ENCODE measurements around the gene GLYR1. TPM values are rescaled to one million over a fixed set of nuclear protein-coding genes. Genes with fewer than 3 reads are reported as not detected.

The GLYR1 gene
- total RNA-seq, 1 experiment from 2014 or later, result 117 TPM

DNA sequence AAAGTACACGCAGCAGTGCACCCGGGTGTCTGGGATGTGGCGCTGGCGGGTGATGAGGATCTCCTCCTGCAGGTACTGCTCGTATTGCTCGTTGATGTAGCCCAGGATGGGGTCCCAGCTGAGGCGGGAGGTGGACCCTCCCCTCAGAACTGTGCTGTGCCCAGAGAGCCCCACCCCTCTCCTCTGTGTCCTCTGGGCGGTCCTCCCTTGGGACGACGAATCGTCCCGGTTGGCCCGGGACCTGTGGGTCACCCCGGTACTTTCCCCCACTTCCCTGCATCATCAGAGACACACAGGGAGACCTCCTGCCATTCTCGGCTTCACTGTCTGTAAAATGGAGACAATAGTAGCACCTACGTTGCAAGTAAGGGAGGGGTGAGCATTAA is 63.1 kb downstream of the GLYR1 start:
- Mint-ChIP-seq H3K27me3 (ENCODE audit: insufficient read depth, unreplicated experiment) (no peaks in the 10 kb centered on the region), H3K9me3 (ENCODE audit: unreplicated experiment) (no peaks in the 10 kb centered on the region), H3K4me1 (ENCODE audit: low read depth, unreplicated experiment) (peaks cover 12% of the 10 kb centered on the region), H3K36me3 (ENCODE audit: insufficient read depth, unreplicated experiment) (no peaks in the 10 kb centered on the region), H3K4me3 (ENCODE audit: unreplicated experiment) (no peak overlapping the region), H3K27ac (ENCODE audit: unreplicated experiment) (no peak overlapping the region)
- no peaks in the 10 kb centered on the region for H3K36me3 ChIP-seq (ENCODE audit: control insufficient read depth, insufficient read depth, low read length)
- TF ChIP-seq, protein P1, sequence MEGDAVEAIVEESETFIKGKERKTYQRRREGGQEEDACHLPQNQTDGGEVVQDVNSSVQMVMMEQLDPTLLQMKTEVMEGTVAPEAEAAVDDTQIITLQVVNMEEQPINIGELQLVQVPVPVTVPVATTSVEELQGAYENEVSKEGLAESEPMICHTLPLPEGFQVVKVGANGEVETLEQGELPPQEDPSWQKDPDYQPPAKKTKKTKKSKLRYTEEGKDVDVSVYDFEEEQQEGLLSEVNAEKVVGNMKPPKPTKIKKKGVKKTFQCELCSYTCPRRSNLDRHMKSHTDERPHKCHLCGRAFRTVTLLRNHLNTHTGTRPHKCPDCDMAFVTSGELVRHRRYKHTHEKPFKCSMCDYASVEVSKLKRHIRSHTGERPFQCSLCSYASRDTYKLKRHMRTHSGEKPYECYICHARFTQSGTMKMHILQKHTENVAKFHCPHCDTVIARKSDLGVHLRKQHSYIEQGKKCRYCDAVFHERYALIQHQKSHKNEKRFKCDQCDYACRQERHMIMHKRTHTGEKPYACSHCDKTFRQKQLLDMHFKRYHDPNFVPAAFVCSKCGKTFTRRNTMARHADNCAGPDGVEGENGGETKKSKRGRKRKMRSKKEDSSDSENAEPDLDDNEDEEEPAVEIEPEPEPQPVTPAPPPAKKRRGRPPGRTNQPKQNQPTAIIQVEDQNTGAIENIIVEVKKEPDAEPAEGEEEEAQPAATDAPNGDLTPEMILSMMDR (IDR thresholded peaks at IDR 0.05; ENCODE audit: insufficient read depth in 1 of 2, low read depth in 1 of 2, low read length in 1 of 2, severe bottlenecking in 1 of 2, unreplicated experiment in 1 of 2), result no peak
- ChIA-PET CTCF (no interaction called here), POLR2A (no interaction called here)
- no peaks in the 10 kb centered on the region for H3K9me3 ChIP-seq
- H3K4me3 ChIP-seq (ENCODE audit: low read depth, low read length), result no peak overlapping the region
- DNase-seq, result no peak
- peaks cover 21% of the 10 kb centered on the region for H3K4me1 ChIP-seq
- no TSS peak for BruUV-seq (replicated peaks)
- intact Hi-C loops (cut with micrococcal nuclease; ENCODE audit: unreplicated experiment), result no loop called here
- H3K27me3 ChIP-seq (replicated peaks; ENCODE audit: control insufficient read depth, insufficient read depth, low read length), result no peaks in the 10 kb centered on the region

DNA sequence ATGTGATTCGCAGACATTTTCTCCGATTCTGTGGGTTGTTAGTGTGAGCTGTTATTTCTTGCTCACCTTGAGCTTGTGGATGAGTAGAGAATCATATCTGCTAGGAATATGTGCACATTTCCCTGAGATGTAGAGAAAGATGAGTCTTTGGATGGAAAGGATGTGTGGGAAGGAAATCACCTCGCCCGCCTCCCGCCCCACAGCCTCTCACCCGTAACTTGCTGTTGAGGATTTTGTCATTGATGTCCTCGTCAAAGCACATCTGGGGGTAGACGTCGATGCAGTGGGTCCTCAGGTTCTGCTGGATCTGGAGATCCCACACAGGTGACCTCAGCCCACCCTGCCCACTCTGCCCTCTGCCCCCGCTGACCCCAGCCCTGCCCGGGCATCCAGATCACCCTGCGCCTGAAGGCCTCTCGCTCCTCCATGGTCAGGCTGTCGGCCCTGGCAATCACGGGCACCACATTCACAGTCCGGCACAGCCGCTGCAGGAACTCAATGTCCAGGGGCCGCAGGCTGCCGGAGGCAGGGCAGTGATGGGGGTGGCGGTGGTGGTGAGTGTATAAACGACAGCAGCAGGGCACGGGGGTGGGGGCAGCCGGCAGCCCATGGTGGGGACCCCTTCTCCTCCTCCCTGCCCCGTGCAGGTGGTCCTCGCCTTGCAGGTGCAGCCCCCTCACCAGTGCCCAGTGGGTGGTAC is 63.7 kb downstream of the GLYR1 start:
- no peak for DNase-seq
- H3K9me3 ChIP-seq, result no peaks in the 10 kb centered on the region
- no peaks in the 10 kb centered on the region for H3K27me3 ChIP-seq (replicated peaks; ENCODE audit: control insufficient read depth, insufficient read depth, low read length)
- H3K36me3 Mint-ChIP-seq (ENCODE audit: insufficient read depth, unreplicated experiment), result no peaks in the 10 kb centered on the region
- TF ChIP-seq, protein P1 (IDR thresholded peaks at IDR 0.05; ENCODE audit: insufficient read depth in 1 of 2, low read depth in 1 of 2, low read length in 1 of 2, severe bottlenecking in 1 of 2, unreplicated experiment in 1 of 2), result no peak
- H3K36me3 ChIP-seq (ENCODE audit: control insufficient read depth, insufficient read depth, low read length), result no peaks in the 10 kb centered on the region
- no TSS peak for BruUV-seq (replicated peaks)
- peaks cover 15% of the 10 kb centered on the region for H3K4me1 ChIP-seq
- ChIA-PET POLR2A (no interaction called here), CTCF (no interaction called here)
- peaks cover 8% of the 10 kb centered on the region for H3K4me1 Mint-ChIP-seq (ENCODE audit: low read depth, unreplicated experiment)
- no peaks in the 10 kb centered on the region for H3K9me3 Mint-ChIP-seq (ENCODE audit: unreplicated experiment)
- H3K4me3 Mint-ChIP-seq (ENCODE audit: unreplicated experiment), result no peak overlapping the region
- H3K27ac Mint-ChIP-seq (ENCODE audit: unreplicated experiment), result no peak overlapping the region
- no peaks in the 10 kb centered on the region for H3K27me3 Mint-ChIP-seq (ENCODE audit: insufficient read depth, unreplicated experiment)
- intact Hi-C loops (cut with micrococcal nuclease; ENCODE audit: unreplicated experiment), result no loop called here
- H3K4me3 ChIP-seq (ENCODE audit: low read depth, low read length), result no peak overlapping the region

DNA sequence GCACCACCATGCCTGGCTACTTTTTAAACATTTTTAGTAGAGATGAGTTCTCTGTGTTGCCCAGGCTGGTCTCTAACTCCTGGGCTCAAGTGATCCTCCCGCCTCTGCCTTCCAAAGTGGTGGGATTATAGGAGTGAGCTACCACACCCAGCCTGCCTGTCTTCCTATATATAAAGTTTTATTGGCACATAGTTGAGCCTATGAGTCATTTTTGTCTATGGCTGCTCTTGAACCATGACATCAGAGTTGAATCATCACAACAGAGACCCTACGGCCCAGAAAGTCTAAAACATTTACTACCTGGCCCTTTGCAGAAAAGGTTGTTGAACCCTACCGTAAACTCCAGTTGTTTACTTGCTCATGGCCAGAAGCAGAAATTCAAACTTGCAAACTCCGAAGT is 66.9 kb downstream of the GLYR1 start:
- BruUV-seq (replicated peaks), result no TSS peak
- Histone ChIP-seq H3K27me3 (replicated peaks; ENCODE audit: control insufficient read depth, insufficient read depth, low read length) (no peaks in the 10 kb centered on the region), H3K36me3 (ENCODE audit: control insufficient read depth, insufficient read depth, low read length) (no peaks in the 10 kb centered on the region), H3K9me3 (no peaks in the 10 kb centered on the region), H3K4me1 (no peaks in the 10 kb centered on the region), H3K4me3 (ENCODE audit: low read depth, low read length) (no peak overlapping the region)
- H3K27me3 Mint-ChIP-seq (ENCODE audit: insufficient read depth, unreplicated experiment), result no peaks in the 10 kb centered on the region
- H3K27ac Mint-ChIP-seq (ENCODE audit: unreplicated experiment), result no peak overlapping the region
- TF ChIP-seq, protein P1 (IDR thresholded peaks at IDR 0.05; ENCODE audit: insufficient read depth in 1 of 2, low read depth in 1 of 2, low read length in 1 of 2, severe bottlenecking in 1 of 2, unreplicated experiment in 1 of 2), result no peak
- H3K9me3 Mint-ChIP-seq (ENCODE audit: unreplicated experiment), result no peaks in the 10 kb centered on the region
- CTCF ChIA-PET, result interaction anchor here (0.6 kb wide), 1 partner anchor 155 kb away, joined by 3 read pairs; no protein-coding TSS in a partner anchor
- intact Hi-C loops (cut with micrococcal nuclease; ENCODE audit: unreplicated experiment), result no loop called here
- no peak for DNase-seq
- H3K4me1 Mint-ChIP-seq (ENCODE audit: low read depth, unreplicated experiment), result no peaks in the 10 kb centered on the region
- no peak overlapping the region for H3K4me3 Mint-ChIP-seq (ENCODE audit: unreplicated experiment)
- POLR2A ChIA-PET, result no interaction called here
- no peaks in the 10 kb centered on the region for H3K36me3 Mint-ChIP-seq (ENCODE audit: insufficient read depth, unreplicated experiment)

Data from Caco-2 (cell line).